Common myeloid progenitor, CD34-positive (primary cell): ENCODE data around the gene SPRED3.

Source experiments
- CTCF ChIA-PET: fragments of 350-600 bp; sonication (Branson Sonifier 250); formaldehyde crosslinking; loops from one replicate; lab custom pipeline; 2021; ENCODE audit warnings: antibody characterized with exemption; lab: Charles Lee
- POLR2A ChIA-PET: fragments of 350-600 bp; sonication (Branson Sonifier 250); formaldehyde crosslinking; loops from one replicate; lab custom pipeline; 2021; ENCODE audit warnings: antibody characterized with exemption; lab: Charles Lee
- DNase-seq, 3 donors: peaks; one replicate each; pipeline versions ENCODE4 v3.0.0 to v3.0.0-alpha.2; 2013
- H3K27ac ChIP-seq, 2 experiments: 1 replicate in 1 of 2; 2 replicates in 1 of 2; pipeline ENCODE4 v1.7.0; 2013; ENCODE audit warnings: inconsistent platforms in 2 of 2, low read length in 2 of 2, mild to moderate bottlenecking in 2 of 2, low read depth in 1 of 2, moderate library complexity in 1 of 2; ENCODE audit not compliant: severe bottlenecking in 2 of 2, insufficient read depth in 1 of 2, poor library complexity in 1 of 2
- H3K27me3 ChIP-seq, 5 experiments: replicated peaks in 2 of 5; 1 replicate in 3 of 5; 2 replicates in 2 of 5; pipeline versions ENCODE4 v1.6.1 to v1.7.0; 2013; ENCODE audit warnings: low read length in 4 of 5, mild to moderate bottlenecking in 2 of 5, moderate library complexity in 2 of 5, inconsistent platforms in 1 of 5; ENCODE audit not compliant: insufficient read depth in 5 of 5, control insufficient read depth in 4 of 5
- H3K36me3 ChIP-seq, 4 experiments: 1 replicate in 2 of 4; 2 replicates in 2 of 4; pipeline versions ENCODE4 v1.6.1 to v1.7.0; 2013; ENCODE audit warnings: low read length in 3 of 4, control low read depth in 1 of 4, mild to moderate bottlenecking in 1 of 4; ENCODE audit not compliant: control insufficient read depth in 4 of 4, insufficient read depth in 4 of 4
- H3K4me1 ChIP-seq, 4 experiments: 1 replicate in 3 of 4; 2 replicates in 1 of 4; pipeline versions ENCODE4 v1.6.1 to v1.7.1; 2013; ENCODE audit warnings: low read length in 3 of 4, mild to moderate bottlenecking in 3 of 4, control low read depth in 1 of 4, inconsistent platforms in 1 of 4, moderate library complexity in 1 of 4; ENCODE audit not compliant: control insufficient read depth in 4 of 4, insufficient read depth in 4 of 4; ENCODE audit errors: control extremely low read depth in 1 of 4
- H3K4me3 ChIP-seq, 7 experiments: 1 replicate in 4 of 7; 2 replicates in 3 of 7; pipeline versions ENCODE4 v1.5.1 to v1.7.0; 2013; ENCODE audit warnings: mild to moderate bottlenecking in 7 of 7, low read length in 6 of 7, moderate library complexity in 6 of 7, inconsistent platforms in 2 of 7, low read depth in 2 of 7, control low read depth in 1 of 7; ENCODE audit not compliant: insufficient read depth in 4 of 7, control insufficient read depth in 1 of 7; ENCODE audit errors: extremely low read depth in 1 of 7
- H3K9me3 ChIP-seq, 5 experiments: 1 replicate in 4 of 5; 2 replicates in 1 of 5; pipeline versions ENCODE4 v1.6.1 to v1.7.1; 2013; ENCODE audit warnings: low read length in 4 of 5, mild to moderate bottlenecking in 2 of 5, inconsistent platforms in 1 of 5, low read depth in 1 of 5, moderate library complexity in 1 of 5; ENCODE audit not compliant: control insufficient read depth in 4 of 5, insufficient read depth in 2 of 5; ENCODE audit errors: control extremely low read depth in 1 of 5
- WGBS: methylation state at CpG from one replicate; pipeline ENCODE4 v1.1.5; 2013; ENCODE audit not compliant: insufficient coverage; 5-methylcytosine and 5-hydroxymethylcytosine counted together

The SPRED3 gene

DNA sequence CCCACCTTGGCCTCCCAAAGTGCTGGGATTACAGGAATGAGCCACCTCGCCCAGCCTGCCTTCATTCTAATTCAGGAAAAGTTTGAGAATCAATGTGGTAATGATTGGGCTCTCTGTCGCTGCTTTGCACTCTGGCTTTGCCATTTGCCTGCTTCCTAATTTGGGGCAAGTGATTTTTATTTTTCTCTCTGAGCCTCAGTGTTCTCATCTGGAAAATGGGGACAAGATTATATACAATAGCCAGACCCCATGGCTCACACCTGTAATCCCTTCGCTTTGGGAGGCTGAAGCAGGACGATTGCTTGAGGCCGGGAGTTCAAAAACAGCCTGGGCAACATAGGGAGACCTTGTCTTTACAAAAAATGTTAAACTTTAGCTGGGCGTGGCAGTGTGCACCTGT is 48.8 kb downstream of the SPRED3 start:
- no peaks in the 10 kb centered on the region for H3K9me3 ChIP-seq
- H3K36me3 ChIP-seq: no peaks in the 10 kb centered on the region
- no peak overlapping the region for H3K27ac ChIP-seq
- H3K4me1 ChIP-seq: peaks cover 0 to 19% (median 6%) of the 10 kb centered on the region in 4 experiments
- CTCF ChIA-PET: no interaction called here
- peaks cover 0 to 16% (median 3%) of the 10 kb centered on the region in 5 experiments for H3K27me3 ChIP-seq
- H3K4me3 ChIP-seq: no peak overlapping the region
- 98% methylated on average over 6 of the region's 6 CpGs for WGBS
- POLR2A ChIA-PET: no interaction called here
- DNase-seq: no peak

- Histone ChIP-seq H3K27me3 (peaks cover 0 to 16% (median 3%) of the 10 kb centered on the region in 5 experiments), H3K4me3 (no peak overlapping the region), H3K9me3 (no peaks in the 10 kb centered on the region), H3K27ac (no peak overlapping the region), H3K36me3 (no peaks in the 10 kb centered on the region), H3K4me1 (peaks cover 0 to 19% (median 6%) of the 10 kb centered on the region in 4 experiments)
- 96% methylated on average over 2 of the region's 2 CpGs for WGBS
- CTCF ChIA-PET: no interaction called here
- DNase-seq: no peak
- POLR2A ChIA-PET: no interaction called here
Measured at GRCh38 chr19:38437917-38438316, 49.4 kb downstream of the SPRED3 start.

GRCh38 chr19:38440592-38440991 is 52.1 kb downstream of the SPRED3 start:
- DNase-seq: no peak
- H3K9me3 ChIP-seq: no peaks in the 10 kb centered on the region
- H3K4me1 ChIP-seq: peaks cover 0 to 2% (median 0%) of the 10 kb centered on the region in 4 experiments
- 98% methylated on average over 8 of the region's 14 CpGs for WGBS
- no peak overlapping the region for H3K27ac ChIP-seq
- POLR2A ChIA-PET: no interaction called here
- no peak overlapping the region for H3K4me3 ChIP-seq
- CTCF ChIA-PET: interaction anchor here (1.0 to 2.9 kb wide), 3 partner anchors 16 to 189 kb away, joined by 3 to 20 read pairs (median 5); partner anchors contain the start of gene FAM98C
- H3K27me3 ChIP-seq: no peaks in the 10 kb centered on the region
- H3K36me3 ChIP-seq: no peaks in the 10 kb centered on the region

- Histone ChIP-seq H3K27me3 (no peaks in the 10 kb centered on the region), H3K36me3 (no peaks in the 10 kb centered on the region), H3K27ac (no peak overlapping the region), H3K9me3 (no peaks in the 10 kb centered on the region), H3K4me3 (no peak overlapping the region), H3K4me1 (peaks cover 0 to 2% (median 0%) of the 10 kb centered on the region in 4 experiments)
- peak; percentile 48 to 74 (median 74) for DNase-seq
- 43% methylated on average over 5 of the region's 7 CpGs for WGBS
- ChIA-PET POLR2A (no interaction called here), CTCF (interaction anchor here (2.9 kb wide), 1 partner anchor 37 kb away, joined by 20 read pairs; the partner anchor contains the start of gene FAM98C)
Measured at GRCh38 chr19:38441657-38442348, 53.3 kb downstream of the SPRED3 start.

- H3K4me1 ChIP-seq: peaks cover 0 to 2% (median 0%) of the 10 kb centered on the region in 4 experiments
- ChIA-PET CTCF (interaction anchor here (4.8 kb wide), 1 partner anchor 39 kb away, joined by 30 read pairs; the partner anchor contains the start of gene FAM98C), POLR2A (no interaction called here)
- no peak overlapping the region for H3K27ac ChIP-seq
- H3K27me3 ChIP-seq: no peaks in the 10 kb centered on the region
- H3K36me3 ChIP-seq: no peaks in the 10 kb centered on the region
- no peak overlapping the region for H3K4me3 ChIP-seq
- WGBS: 97% methylated on average over 7 of the region's 9 CpGs
- H3K9me3 ChIP-seq: no peaks in the 10 kb centered on the region
- DNase-seq: no peak
Measured at GRCh38 chr19:38442736-38443135, 54.2 kb downstream of the SPRED3 start.

- Histone ChIP-seq H3K4me3 (no peak overlapping the region), H3K4me1 (peaks cover 0 to 2% (median 0%) of the 10 kb centered on the region in 4 experiments), H3K9me3 (no peaks in the 10 kb centered on the region), H3K27me3 (no peaks in the 10 kb centered on the region), H3K36me3 (no peaks in the 10 kb centered on the region), H3K27ac (no peak overlapping the region)
- ChIA-PET POLR2A (no interaction called here), CTCF (interaction anchor here (4.8 kb wide), 1 partner anchor 40 kb away, joined by 30 read pairs; the partner anchor contains the start of gene FAM98C)
- 93% methylated on average over 12 of the region's 15 CpGs for WGBS
- DNase-seq: no peak
Measured at GRCh38 chr19:38443458-38443999, 55.0 kb downstream of the SPRED3 start.

DNA sequence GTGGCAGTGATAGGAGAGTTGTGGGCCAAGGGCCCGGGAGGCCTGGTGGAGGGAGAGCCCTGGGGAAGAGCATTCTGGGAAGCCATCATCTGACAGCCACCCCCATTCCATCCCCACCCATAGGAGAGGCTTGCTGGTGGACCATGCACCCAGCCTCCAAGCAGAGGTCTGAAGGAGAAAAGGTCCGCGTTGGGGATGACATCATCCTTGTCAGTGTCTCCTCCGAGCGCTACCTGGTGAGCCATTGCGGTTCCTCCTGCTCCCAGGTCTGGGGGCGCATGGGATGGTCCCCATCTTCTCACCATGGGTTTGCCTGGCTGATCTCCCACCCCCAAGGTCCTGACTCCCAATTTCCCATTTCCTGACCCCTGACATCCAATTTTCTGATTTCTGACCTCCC is 55.5 kb downstream of the SPRED3 start:
- Histone ChIP-seq H3K4me3 (no peak overlapping the region), H3K27ac (no peak overlapping the region), H3K36me3 (no peaks in the 10 kb centered on the region), H3K4me1 (peaks cover 0 to 2% (median 0%) of the 10 kb centered on the region in 4 experiments), H3K9me3 (no peaks in the 10 kb centered on the region), H3K27me3 (no peaks in the 10 kb centered on the region)
- ChIA-PET CTCF (interaction anchor here (4.8 kb wide), 1 partner anchor 40 kb away, joined by 30 read pairs; the partner anchor contains the start of gene FAM98C), POLR2A (no interaction called here)
- no peak for DNase-seq
- WGBS: 100% methylated on average over 6 of the region's 7 CpGs
